Neutrophil (primary cell): Measurements from ENCODE around the gene TREML2.
"Not testable (repeated sequence)": the region's sequence is repeated elsewhere in the genome, so short reads cannot be mapped to it uniquely, and the experiment has no call there.

Experiments
- H3K27ac ChIP-seq: fragments of 200-600 bp; sonication (generic); 2 replicates; pipeline ENCODE4 v1.5.1; 2016; ENCODE audit warnings: mild to moderate bottlenecking, moderate library complexity
- H3K27me3 ChIP-seq: fragments of 200-600 bp; sonication (generic); 2 replicates; pipeline ENCODE4 v1.6.0; 2016; ENCODE audit warnings: mild to moderate bottlenecking
- H3K36me3 ChIP-seq: fragments of 200-600 bp; sonication (generic); 2 replicates; pipeline ENCODE4 v1.5.1; 2017
- H3K4me1 ChIP-seq, 2 experiments: fragments of 200-600 bp in 1 of 2; sonication (generic) in 1 of 2; 1 replicate in 1 of 2; 2 replicates in 1 of 2; pipeline versions ENCODE4 v1.5.1 to v1.6.1; 2013 to 2016; ENCODE audit warnings: low read depth in 1 of 2, low read length in 1 of 2, mild to moderate bottlenecking in 1 of 2, moderate library complexity in 1 of 2; ENCODE audit not compliant: control insufficient read depth in 1 of 2, insufficient read depth in 1 of 2
- H3K4me3 ChIP-seq, 2 experiments: fragments of 200-600 bp in 1 of 2; sonication (generic) in 1 of 2; 1 replicate in 1 of 2; 2 replicates in 1 of 2; pipeline ENCODE4 v1.5.1; 2013 to 2016; ENCODE audit warnings: low read depth in 1 of 2, low read length in 1 of 2, mild to moderate bottlenecking in 1 of 2, moderate library complexity in 1 of 2
- H3K9me3 ChIP-seq: fragments of 200-600 bp; sonication (generic); 2 replicates; pipeline ENCODE4 v1.5.1; 2016
- TF ChIP-seq, protein P1 (sequence below): fragments of 200-600 bp; sonication (generic); IDR thresholded peaks from 2 replicates; pipeline ENCODE4 v1.5.1; 2016; ENCODE audit warnings: antibody characterized with exemption

Gene TREML2, protein sequence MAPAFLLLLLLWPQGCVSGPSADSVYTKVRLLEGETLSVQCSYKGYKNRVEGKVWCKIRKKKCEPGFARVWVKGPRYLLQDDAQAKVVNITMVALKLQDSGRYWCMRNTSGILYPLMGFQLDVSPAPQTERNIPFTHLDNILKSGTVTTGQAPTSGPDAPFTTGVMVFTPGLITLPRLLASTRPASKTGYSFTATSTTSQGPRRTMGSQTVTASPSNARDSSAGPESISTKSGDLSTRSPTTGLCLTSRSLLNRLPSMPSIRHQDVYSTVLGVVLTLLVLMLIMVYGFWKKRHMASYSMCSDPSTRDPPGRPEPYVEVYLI

GRCh38 chr6:41200901-41201763 is at the start of gene TREML2:
TSS of gene TREML2 (minus strand) at chr6:41201149. CDS start at chr6:41201008, 141 bp downstream.
- Histone ChIP-seq H3K9me3 (no peaks in the 10 kb centered on the region), H3K27me3 (no peaks in the 10 kb centered on the region), H3K27ac (peak within 1 kb of the TSS; percentile 99), H3K36me3 (peaks cover 25% of the 10 kb centered on the region), H3K4me1 (peaks cover 68 to 69% of the 10 kb centered on the region in 2 experiments), H3K4me3 (peak within 1 kb of the TSS; percentile 59 to 65)
- TF ChIP-seq, protein P1, sequence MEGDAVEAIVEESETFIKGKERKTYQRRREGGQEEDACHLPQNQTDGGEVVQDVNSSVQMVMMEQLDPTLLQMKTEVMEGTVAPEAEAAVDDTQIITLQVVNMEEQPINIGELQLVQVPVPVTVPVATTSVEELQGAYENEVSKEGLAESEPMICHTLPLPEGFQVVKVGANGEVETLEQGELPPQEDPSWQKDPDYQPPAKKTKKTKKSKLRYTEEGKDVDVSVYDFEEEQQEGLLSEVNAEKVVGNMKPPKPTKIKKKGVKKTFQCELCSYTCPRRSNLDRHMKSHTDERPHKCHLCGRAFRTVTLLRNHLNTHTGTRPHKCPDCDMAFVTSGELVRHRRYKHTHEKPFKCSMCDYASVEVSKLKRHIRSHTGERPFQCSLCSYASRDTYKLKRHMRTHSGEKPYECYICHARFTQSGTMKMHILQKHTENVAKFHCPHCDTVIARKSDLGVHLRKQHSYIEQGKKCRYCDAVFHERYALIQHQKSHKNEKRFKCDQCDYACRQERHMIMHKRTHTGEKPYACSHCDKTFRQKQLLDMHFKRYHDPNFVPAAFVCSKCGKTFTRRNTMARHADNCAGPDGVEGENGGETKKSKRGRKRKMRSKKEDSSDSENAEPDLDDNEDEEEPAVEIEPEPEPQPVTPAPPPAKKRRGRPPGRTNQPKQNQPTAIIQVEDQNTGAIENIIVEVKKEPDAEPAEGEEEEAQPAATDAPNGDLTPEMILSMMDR, result no peak

DNA sequence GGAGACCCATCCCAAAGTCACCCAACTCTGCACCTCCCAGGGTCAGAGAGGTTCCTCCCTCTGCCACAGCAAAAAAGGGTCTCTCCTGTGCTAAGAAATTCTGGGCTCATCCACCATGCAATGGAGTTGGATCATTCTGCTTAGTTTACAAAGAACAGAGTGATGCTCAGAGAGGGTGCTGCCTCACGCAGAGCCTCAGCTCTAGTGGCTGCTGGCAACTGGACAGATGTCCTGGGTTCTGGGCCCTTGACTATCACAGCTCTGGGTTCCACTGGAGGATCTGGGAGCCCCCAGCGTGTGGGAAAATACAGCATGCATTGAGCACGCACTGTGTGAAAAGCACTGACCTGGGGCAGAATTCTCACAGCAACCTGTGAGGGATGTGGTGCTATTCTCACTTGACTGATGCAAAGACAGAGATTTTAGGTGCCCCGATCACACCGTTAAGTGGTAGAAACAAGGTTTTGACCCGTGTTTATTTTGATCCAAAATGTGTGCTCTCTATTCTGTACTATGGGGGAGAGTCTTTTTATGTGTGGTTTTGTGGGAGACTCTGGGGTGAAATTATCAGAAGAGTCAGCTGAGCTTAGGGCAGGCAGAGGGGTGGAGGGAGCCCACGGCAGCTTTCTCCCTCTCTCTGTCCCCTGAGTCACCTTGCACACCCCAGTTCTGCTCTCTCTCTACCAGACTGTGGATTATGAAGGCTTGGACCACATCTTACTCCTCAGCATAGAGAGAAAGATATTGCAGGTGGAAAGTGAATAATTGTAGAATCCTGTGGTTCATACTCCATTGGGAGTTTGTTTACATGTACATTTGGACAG is 47.1 kb upstream of the TREML2 start:
- TF ChIP-seq, protein P1, result no peak
- Histone ChIP-seq H3K9me3 (no peaks in the 10 kb centered on the region), H3K36me3 (peaks cover 21% of the 10 kb centered on the region), H3K4me1 (peaks cover 0 to 8% of the 10 kb centered on the region in 2 experiments), H3K4me3 (no peak overlapping the region), H3K27ac (peak overlapping the region; percentile 21), H3K27me3 (no peaks in the 10 kb centered on the region)

DNA sequence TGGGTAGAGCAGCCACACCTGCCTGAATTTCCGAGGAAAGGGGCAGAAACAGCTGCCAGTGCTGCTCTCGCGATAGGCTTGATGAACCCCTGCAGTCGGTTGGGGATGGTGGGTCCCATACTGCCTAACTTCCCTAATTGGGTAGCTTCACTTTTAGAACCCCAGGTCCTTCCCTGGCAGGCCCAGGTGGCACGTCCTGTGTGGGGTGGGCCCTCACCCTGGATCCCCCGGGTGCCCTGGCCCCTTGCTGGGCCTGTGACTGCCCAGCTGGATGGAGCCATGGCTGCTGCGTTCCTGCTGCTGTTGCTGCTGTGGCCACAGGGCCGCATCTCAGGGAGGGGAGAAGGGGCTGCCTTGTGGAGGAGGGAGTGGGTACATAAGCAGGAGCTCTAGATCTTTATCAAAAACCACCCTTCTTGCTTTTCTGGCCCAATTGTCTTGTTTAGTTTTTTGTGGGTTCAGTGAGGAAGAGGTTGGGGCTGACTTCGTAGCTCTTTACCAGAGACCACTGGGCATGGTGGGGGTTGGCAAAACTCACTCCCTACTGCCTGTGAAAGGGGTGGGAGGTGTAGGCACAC is 46.4 kb upstream of the TREML2 start:
- Histone ChIP-seq H3K27ac (no peak overlapping the region), H3K4me3 (no peak overlapping the region), H3K4me1 (peaks cover 0 to under 1% of the 10 kb centered on the region in 2 experiments), H3K36me3 (peaks cover 21% of the 10 kb centered on the region), H3K9me3 (no peaks in the 10 kb centered on the region), H3K27me3 (no peaks in the 10 kb centered on the region)
- TF ChIP-seq, protein P1, result no peak

GRCh38 chr6:41246529-41246928 is 45.6 kb upstream of the TREML2 start:
- not testable (repeated sequence) for H3K27ac ChIP-seq, H3K9me3 ChIP-seq, H3K4me3 ChIP-seq, H3K27me3 ChIP-seq, H3K4me1 ChIP-seq
- H3K36me3 ChIP-seq, result peaks cover 19% of the 10 kb centered on the region

- no peaks in the 10 kb centered on the region for H3K4me1 ChIP-seq
- TF ChIP-seq, protein P1, result no peak
- H3K27me3 ChIP-seq, result peaks cover 26% of the 10 kb centered on the region
Observed at GRCh38 chr6:41239467-41240159, 38.7 kb upstream of the TREML2 start.

More at GRCh38 chr6:41239467-41240159, 38.7 kb upstream of the TREML2 start:
- Histone ChIP-seq H3K36me3 (no peaks in the 10 kb centered on the region), H3K9me3 (no peaks in the 10 kb centered on the region), H3K4me3 (no peak overlapping the region), H3K27ac (no peak overlapping the region)
